Measurements from ENCODE around the gene SEC14L2.
"Not testable (repeated sequence)": the region's sequence is repeated elsewhere in the genome, so short reads cannot be mapped to it uniquely, and the experiment has no call there.

Gene SEC14L2

DNA sequence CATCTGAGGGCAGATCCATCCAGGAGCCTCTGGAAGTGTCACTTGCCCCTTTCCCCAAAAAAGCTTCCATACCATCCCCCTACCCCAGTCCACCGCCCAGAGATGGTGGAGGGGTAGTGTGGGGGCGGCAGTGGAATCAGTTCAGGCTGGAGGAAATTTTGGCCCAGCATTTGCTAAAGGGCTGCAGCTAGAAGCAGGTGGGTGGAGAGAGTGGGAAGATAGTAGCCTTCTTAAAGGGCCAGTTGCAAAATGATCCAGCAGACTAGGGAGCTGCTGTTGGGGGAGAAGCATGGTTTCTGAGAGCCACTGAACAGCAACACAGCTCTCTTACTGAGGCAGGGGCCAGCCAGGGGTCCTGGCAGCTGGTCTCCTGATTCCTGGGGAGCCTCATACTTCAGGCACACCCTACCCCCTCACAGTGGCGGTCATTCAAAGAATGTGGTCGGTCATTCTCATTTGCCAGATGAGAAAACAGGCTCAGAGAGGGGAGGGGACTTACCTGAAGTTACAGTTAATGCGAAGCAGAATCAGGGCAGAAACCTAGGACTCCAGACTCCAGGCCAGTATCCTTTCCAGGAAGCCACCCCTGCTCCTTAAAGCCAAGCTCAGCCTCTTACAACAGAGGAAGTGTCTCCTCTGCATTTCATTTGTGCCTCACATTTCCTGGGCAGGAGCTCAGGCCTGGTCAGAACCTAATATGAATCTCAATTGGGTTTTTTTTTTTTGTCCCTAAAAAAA lies 5.4 kb downstream of the SEC14L2 start:
- TF ChIP-seq, protein P1, sequence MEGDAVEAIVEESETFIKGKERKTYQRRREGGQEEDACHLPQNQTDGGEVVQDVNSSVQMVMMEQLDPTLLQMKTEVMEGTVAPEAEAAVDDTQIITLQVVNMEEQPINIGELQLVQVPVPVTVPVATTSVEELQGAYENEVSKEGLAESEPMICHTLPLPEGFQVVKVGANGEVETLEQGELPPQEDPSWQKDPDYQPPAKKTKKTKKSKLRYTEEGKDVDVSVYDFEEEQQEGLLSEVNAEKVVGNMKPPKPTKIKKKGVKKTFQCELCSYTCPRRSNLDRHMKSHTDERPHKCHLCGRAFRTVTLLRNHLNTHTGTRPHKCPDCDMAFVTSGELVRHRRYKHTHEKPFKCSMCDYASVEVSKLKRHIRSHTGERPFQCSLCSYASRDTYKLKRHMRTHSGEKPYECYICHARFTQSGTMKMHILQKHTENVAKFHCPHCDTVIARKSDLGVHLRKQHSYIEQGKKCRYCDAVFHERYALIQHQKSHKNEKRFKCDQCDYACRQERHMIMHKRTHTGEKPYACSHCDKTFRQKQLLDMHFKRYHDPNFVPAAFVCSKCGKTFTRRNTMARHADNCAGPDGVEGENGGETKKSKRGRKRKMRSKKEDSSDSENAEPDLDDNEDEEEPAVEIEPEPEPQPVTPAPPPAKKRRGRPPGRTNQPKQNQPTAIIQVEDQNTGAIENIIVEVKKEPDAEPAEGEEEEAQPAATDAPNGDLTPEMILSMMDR (IDR thresholded peaks at IDR 0.05; ENCODE audit: insufficient read depth, low read length, poor library complexity, severe bottlenecking): no peak
- H3K4me3 ChIP-seq (replicated peaks; ENCODE audit: low read depth, low read length): no peak overlapping the region
- no peak for DNase-seq (ENCODE audit: extremely low read depth, insufficient read length)
- H3K36me3 ChIP-seq (ENCODE audit: control insufficient read depth, insufficient read depth, low read length): no peaks in the 10 kb centered on the region; the same call in 1 of the 2 replicates
- peaks cover 3% of the 10 kb centered on the region for H3K27me3 ChIP-seq (replicated peaks; ENCODE audit: control insufficient read depth, insufficient read depth, low read length)

DNA sequence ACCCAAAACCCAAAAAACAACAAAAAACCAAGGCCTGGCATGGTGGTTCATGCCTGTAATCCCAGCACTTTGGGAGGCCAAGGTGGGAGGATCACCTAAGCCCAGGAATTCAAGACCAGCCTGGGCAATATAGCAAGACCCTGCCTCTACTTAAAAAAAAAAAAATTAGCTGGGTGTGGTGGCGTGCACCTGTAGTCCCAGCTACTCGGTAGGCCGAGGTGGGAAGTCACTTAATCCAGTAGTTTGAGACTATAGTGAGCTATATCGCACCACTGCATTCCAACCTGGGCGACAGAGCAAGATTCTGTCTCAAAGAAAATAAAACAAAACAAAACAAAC lies 5.9 kb downstream of the SEC14L2 start:
- H3K36me3 ChIP-seq (ENCODE audit: control insufficient read depth, insufficient read depth, low read length); DNase-seq (ENCODE audit: extremely low read depth, insufficient read length); H3K4me3 ChIP-seq (replicated peaks; ENCODE audit: low read depth, low read length); H3K27me3 ChIP-seq (replicated peaks; ENCODE audit: control insufficient read depth, insufficient read depth, low read length): not testable (repeated sequence)

DNA sequence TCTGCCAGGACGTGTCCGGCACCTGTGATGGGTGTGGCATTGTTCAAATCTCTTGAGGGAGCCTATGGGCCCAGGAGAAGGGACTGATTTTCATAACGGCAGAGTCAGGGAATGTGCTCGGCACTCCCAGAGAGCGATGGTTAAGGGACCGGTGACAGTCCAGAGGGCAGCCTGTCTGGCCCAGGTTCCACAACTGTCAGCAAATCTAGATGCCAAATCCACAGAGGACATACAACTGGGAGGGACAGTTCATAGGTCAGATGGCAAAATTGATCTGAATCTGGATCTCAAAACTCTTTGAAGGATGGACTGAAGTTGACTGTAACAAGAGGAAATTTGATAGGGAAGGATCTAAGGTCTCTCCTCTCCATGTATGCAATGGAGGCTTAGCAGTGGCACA lies 7.5 kb downstream of the SEC14L2 start:
- DNase-seq (ENCODE audit: extremely low read depth, insufficient read length): no peak
- Histone ChIP-seq H3K36me3 (ENCODE audit: control insufficient read depth, insufficient read depth, low read length) (no peaks in the 10 kb centered on the region; the same call in 1 of the 2 replicates), H3K4me3 (replicated peaks; ENCODE audit: low read depth, low read length) (no peak overlapping the region), H3K27me3 (replicated peaks; ENCODE audit: control insufficient read depth, insufficient read depth, low read length) (no peaks in the 10 kb centered on the region)
- TF ChIP-seq, protein P1 (IDR thresholded peaks at IDR 0.05; ENCODE audit: insufficient read depth, low read length, poor library complexity, severe bottlenecking): no peak

DNA sequence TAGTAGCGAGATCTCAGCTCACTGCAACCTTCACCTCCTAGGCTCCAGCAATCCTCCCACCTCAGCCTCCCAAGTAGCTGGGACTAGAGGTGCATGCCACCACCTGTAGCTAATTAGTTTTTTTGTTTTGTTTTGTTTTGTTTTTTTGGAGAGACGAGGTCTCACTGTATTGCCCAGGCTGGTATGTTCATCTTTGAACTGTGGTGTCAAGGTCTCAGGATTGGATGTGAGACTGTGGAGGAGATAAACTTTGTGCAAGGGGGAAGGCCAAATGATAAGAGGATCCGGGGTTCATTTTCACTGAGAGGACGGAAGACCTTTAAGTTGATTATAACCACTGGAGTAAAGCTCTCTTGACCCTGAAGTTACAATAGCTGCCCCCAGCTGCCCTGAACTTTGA lies 8.9 kb downstream of the SEC14L2 start:
- no peaks in the 10 kb centered on the region; the same call in none of the 2 replicates for H3K36me3 ChIP-seq (ENCODE audit: control insufficient read depth, insufficient read depth, low read length)
- TF ChIP-seq, protein P1 (IDR thresholded peaks at IDR 0.05; ENCODE audit: insufficient read depth, low read length, poor library complexity, severe bottlenecking): no peak
- H3K4me3 ChIP-seq (replicated peaks; ENCODE audit: low read depth, low read length): no peak overlapping the region
- H3K27me3 ChIP-seq (replicated peaks; ENCODE audit: control insufficient read depth, insufficient read depth, low read length): no peaks in the 10 kb centered on the region
- no peak for DNase-seq (ENCODE audit: extremely low read depth, insufficient read length)

DNA sequence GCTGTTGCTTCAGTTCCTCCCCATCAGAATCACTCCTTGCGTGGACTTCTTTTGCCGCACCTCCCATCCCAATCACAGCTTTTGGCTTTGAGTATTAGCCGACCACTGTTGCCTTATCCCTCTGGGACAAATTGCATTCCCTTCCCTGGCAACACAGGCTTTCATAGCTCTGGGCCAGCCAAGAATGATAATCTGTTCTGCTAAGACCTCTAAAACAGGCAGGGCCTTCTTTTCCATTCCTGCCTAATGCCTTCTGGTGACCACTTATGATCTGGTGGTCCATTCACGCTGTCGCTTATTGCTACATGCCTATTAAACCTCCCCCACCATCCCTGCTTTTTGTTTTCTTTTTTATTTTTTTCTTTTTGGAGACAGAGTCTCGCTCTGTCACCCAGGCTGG lies 9.6 kb downstream of the SEC14L2 start:
- no peaks in the 10 kb centered on the region; the same call in none of the 2 replicates for H3K36me3 ChIP-seq (ENCODE audit: control insufficient read depth, insufficient read depth, low read length)
- DNase-seq (ENCODE audit: extremely low read depth, insufficient read length): no peak

DNA sequence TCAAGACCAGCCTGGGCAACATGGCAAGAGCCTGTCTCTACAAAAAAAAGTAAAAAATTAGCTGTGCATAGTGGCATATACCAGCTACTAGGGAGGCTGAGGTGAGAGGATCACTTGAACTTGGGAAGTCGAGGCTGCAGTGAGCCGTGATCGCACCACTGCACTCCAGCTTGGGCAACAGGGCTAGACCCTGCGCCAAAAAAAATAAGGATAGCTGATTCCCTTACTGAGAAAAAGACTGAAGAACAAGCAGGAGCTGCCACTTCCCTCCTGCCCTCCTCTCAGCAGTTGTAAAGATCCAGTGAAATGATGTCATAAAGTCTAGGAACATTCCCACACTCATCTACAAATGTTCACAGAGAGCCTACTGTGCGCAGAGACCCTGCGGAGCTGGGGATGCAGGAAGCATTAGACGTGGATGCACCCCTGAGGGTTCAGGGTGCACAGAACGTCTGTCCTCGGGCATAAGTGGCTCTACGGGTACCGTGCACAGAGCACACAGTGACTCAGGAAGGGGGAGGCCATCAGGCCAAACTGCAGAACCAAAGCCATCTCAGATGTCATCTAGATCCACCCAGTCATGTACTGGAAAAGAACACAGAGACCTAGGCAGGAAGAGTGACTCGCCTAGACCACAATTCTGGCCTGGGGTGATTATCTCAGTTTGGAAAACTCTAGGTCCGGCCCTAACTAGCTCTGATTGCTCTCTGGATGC lies 11.7 kb downstream of the SEC14L2 start:
- Histone ChIP-seq H3K27me3 (replicated peaks; ENCODE audit: control insufficient read depth, insufficient read depth, low read length) (no peaks in the 10 kb centered on the region), H3K36me3 (ENCODE audit: control insufficient read depth, insufficient read depth, low read length) (peaks cover 2% of the 10 kb centered on the region), H3K4me3 (replicated peaks; ENCODE audit: low read depth, low read length) (no peak overlapping the region)
- TF ChIP-seq, protein P1 (IDR thresholded peaks at IDR 0.05; ENCODE audit: insufficient read depth, low read length, poor library complexity, severe bottlenecking): no peak
- DNase-seq (ENCODE audit: extremely low read depth, insufficient read length): no peak

More for the DNA sequence above, 9.6 kb downstream of the SEC14L2 start:
- H3K4me3 ChIP-seq (replicated peaks; ENCODE audit: low read depth, low read length): no peak overlapping the region
- H3K27me3 ChIP-seq (replicated peaks; ENCODE audit: control insufficient read depth, insufficient read depth, low read length): no peaks in the 10 kb centered on the region
- TF ChIP-seq, protein P1 (IDR thresholded peaks at IDR 0.05; ENCODE audit: insufficient read depth, low read length, poor library complexity, severe bottlenecking): no peak

Measured in GM06990 (cell line).